Measurements from ENCODE around the gene TNFSF15.

TNFSF15 gene

DNA sequence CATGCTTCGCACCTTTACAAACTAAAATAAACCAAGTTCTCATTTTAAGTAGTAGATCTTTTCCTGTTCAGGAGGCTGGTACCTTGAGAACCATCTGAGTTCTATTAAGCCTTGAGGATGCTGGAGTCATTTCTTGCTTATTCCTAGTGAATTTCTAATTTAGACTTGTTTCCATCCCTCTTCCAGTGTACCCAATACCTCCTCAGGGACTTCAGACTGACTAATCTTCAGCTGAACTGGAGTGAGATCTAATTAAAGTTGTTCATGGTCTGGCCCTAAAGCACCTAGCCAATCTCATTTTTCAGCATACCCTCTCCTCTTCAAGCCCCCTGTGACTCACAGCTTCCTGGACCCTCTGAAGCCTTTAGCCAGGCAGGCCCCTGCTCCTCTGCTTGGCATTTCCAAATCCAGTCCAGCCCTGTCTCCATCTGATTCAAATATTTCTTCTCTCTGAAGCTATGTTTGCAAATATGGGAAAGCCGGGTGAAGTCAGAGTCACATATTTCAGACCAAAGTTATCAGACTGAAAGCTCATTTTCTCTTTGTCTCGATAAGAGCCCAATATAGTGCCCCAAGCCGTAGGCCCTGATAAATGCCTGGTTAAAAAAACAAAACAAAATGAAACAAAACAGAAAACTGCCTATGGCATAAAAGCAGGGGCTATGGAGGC is 19.4 kb upstream of the TNFSF15 start:
- DNase-seq (ENCODE audit: low spot score) = no peak

DNA sequence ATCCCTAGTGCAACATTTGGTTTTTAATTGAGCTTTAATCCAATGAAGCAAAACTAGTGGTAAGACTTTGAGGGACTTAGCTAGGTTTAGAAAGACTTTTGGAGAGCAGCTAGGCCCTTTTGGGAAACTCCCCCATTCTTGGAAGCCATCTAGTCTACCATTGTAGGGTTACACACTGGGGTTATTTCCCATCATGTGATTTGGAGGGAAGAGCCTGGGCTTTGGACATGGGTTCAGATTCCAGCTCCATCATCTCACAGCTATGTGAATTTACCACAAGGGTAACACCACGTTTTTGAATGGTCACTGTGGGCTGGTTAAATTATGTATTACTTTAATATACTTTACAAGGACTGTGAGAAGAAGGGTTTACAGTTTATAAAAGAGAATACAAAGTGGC is 18.3 kb upstream of the TNFSF15 start:
- peak; percentile 57 for DNase-seq (ENCODE audit: low spot score)

DNA sequence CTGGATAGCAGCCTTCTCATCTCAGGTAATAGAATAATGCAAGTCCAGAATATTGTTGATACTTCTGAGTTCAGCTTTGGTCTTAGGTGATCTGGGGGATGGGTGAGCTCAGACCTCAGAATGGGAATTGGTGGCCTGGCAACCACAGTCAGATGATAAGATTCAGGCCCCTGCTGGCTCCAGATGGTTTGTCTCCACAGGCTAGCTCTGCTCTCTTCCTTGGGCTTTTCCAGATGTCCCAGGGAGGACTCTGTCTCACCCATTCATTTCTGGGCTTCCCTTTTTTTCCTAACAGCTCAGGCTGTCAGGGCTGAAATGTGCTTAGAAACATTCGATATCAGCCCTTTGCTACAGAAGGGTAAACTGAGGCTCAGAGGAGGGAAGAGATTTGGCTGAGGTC is 17.6 kb upstream of the TNFSF15 start:
- DNase-seq (ENCODE audit: low spot score) = no peak

DNA sequence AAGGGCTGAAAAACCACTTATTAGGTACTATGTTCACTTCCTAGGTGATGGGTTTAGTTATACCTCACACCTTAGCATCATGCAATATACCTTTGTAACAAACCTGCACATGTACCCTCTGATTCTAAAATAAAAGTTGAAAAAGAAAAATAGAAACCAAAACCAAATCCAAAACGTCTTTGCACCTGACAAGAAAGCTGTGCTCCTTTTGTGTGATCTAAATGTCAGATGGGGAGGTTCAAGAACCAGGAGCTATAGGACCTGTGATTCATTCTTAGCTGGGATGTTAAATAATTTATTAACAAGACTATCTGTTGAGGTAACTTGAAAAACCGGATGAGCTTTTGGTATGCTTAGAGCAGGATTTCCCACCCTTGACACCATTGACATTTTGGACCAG is 16.9 kb upstream of the TNFSF15 start:
- DNase-seq (ENCODE audit: low spot score) = no peak

DNA sequence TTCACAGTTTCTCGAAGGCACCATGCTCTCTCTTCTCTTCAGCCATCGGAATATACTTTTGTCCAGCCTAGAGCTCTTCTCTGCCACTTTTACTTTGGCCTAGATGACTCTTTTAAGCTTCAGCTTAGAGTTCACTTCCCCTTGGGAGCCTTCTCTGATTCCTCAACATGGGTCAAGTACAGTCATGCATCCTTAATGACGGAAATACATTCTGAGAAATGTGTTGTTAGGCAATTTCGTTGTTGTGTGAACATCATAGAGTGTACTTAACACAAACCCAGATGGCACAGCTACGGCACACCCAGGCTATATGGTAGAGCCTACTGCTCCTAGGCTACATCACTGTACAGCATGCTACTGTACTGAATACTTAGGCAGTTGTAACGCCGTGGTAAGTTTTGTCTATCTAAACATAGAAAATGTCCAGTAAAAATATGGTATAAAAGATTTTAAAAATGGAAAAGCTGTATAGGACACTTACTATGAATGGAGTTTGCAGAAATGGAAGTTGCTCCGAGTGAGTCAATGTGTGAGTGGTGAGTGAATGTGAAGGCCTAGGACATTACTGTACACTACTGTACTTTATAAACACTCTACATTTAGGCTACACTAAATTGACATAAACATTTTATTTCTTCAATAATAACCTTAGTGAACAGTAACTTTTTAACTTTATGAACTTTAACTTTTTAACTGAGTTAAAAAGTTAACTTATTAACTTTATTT is 15.1 kb upstream of the TNFSF15 start:
- DNase-seq (ENCODE audit: low spot score) = no peak

DNA sequence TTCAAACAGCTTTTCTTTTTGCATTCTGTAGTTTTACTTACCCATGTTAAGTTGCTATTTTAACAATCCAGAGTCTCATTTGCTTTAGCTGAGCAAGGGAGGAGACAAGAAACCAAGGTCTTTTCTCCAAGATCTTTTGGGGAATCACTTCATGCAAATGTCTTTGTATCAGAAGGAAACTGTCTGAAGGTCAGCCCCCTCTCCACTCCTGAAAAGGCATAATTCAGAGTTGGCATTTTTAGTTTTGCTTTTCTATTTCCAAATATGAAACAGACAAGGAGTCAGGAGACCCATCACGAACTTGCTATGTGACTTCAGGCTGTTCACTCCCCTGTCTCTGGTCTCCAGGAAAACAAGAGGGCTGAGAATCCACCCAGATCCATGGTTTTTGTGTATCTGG is 12.3 kb upstream of the TNFSF15 start:
- no peak for DNase-seq (ENCODE audit: low spot score)

DNA sequence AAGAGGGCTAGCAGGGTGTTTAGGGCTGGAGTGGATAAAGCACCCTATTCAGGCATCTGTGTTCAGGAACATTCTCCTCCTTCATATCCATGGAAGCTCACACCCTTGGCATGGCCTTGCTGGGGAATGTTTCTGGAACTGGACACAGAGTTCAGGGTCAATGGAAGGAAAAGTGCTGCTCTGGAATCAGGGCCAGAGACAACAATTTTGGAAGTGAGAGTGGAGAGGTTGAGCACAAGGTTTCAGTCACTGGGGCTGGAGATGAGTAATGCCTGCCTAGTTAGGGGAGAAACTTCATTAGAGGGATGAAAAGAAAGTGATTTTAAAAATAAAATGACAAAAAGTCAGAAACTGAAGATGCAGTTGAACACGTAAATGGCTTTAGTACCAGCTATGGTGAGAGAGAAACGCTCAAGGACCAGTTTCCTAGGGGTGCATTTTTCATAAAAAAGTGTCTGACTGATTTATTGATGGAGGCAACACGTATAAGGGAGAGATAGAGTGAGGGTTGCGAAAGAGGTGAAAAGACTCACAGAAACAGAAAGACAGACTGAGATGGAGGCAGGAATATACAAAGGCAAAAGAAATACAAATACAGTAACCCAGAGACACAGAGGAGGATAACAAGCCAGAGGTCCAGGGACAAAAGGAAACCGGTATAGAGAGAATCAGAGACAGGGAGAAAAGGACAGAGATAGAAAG is 8.0 kb upstream of the TNFSF15 start:
- DNase-seq (ENCODE audit: low spot score) = no peak

DNA sequence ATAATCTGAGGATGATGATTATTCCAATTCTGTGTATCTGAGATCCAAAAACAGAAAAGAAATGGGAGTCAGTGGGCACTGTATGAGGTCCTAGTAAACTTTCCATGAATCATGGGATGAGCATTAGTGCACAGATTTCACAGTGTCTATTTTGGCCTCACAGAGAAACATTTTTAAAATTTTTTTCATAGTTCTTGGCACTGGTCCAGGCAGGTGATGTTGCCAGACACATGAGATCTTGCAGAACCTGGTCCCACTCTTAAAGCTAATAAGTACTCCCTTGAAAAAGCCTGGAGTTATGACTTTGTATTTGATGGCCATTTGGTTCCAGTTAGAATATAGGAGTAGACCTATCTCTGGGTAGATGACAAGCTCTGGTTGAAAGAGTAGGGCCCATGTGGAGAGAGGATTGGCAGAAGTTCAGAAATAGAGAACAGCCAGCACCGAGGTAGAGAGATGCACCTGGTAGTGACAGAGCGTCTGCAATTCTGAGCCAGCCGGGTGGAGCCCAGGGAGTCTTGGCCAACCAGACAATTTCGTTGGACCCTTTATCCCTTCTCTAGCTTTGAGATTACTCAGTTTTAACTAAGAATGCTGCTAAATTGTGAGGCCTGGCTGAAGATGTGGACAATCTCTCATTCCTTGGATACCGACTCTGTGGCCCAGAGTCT is 6.3 kb upstream of the TNFSF15 start:
- no peak for DNase-seq (ENCODE audit: low spot score)

DNA sequence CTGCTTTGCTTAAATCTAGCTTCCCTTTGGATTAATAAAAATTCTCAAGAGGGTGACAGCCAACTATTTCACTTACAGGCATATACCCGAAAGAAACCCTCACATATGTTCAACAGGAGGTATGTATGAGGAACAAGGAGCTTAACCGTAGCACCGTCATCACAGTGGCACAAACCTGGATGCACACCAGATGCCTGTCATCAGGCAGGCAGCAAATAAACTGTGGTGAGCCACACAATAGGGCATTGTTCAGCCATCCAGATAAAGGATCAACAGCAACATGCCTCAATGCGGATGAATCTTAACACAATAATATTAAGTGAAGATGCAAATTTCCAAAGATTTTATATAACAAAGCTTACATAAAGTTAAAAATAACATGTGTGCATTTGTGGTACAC is 5.5 kb upstream of the TNFSF15 start:
- no peak for DNase-seq (ENCODE audit: low spot score)

DNA sequence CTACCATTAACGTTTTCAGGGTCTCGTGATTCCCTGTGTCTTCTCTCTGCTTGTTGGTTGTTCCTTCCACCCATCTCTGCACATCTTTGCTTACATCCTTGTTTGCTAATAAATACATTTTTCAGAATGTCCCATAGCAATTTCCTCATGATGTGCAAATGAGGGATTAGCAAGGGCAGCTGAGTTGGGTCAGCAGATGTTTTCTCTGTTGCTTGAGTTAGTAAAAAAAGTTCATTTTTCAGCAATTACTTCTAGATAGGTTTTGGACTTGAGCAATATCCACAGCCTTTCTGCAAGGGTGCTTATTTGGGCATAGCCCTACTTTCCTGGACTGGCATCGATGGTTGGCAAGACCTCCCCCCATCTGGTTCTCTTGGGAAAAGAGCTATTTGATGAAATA is 4.8 kb upstream of the TNFSF15 start:
- DNase-seq (ENCODE audit: low spot score) = no peak

DNA sequence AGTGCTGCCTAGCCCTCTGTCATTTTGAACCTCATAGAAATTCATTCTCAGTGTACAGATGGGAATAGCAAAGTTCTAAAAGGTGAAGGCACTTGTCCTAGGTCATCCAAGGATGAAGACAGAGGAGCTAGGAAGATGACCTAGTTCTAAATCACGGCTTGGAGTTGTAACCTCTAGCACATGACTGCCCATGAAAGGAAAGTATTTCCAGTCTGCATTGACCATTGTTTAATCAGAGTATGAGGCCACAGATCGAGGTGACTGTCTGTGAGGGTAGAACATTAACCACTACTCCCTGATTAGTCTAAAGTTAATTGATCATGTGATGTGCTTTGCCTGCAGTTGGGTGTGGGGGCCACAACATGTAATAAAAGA is 674 bp upstream of the TNFSF15 start:
- DNase-seq (ENCODE audit: low spot score) = no peak

DNA sequence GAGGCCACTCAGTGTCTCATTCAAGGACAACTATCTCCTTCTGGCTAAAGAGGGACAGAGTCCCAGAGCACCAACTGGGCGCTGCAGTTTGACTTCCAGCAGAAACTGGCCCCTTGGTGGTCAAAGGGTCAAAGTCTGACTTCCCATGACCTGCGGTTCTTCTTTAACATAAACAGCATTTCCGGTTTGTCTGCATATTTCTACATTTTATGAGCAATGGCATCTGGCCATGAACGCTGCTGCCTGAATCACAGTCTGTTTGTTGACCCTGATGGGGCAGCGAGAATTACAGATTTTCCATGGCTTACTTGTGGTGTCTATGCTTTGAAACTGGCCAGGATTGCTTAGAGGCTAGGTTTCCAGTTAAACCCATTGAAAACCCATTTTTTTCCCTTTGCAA is 1.3 kb downstream of the TNFSF15 start:
- peak; percentile 26 for DNase-seq (ENCODE audit: low spot score)

DNA sequence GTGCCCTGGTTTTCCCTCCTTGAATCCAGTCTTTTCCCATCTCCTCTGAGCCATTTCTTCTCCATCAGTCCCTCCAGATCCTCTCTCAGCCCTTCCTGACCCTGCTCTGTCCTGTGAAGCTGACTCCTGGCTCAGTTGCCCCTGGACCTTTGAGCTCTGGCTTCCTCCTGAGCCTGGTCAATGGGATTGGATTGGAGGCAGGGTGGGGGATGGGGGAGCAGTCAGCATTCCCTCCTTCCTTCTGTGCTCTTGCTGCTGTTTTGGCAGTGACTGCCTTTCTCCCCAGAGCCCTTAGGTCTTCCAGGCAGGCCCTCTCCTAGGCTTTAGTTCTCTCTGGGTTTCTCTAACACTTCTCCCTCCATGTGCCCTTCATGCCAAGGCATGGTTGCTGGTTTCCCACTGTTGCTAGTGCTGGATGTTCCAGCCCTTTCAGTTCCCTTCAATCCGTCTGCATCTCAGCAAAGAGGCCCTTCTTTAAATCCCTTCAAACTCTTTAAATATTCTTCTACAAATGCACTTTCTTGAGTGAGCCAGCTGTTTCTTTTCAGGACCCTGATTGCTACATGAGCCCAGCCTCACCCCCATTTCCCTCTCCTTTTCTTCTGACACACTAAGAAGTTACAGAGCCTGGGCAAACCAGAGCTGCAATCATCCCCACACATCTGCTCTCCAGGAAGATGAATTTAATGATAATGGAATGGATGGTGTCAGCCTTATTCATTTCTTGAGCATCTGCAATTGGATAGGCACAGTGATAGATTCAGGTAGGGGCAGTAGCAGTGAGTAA is 2.2 kb downstream of the TNFSF15 start:
- no peak for DNase-seq (ENCODE audit: low spot score)

DNA sequence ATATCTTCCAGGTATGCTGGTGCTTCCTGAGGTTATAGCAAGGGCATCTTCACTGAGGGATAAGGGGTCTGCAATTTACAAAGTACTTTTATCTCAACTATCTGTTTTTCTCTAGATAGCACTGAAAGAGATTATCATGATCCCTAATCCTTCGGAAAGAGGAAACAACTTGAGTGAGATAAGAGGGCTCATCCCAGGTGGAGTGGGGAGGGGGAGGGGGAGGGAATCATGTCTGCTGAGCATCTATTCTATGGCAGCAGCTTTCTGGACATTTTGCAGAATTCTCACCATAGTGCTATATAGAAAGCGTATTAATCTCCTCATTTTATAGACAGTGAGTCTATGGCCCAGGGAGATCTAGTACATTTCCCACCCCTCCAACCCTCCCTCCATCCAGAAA is 5.9 kb downstream of the TNFSF15 start:
- no peak for DNase-seq (ENCODE audit: low spot score)

DNA sequence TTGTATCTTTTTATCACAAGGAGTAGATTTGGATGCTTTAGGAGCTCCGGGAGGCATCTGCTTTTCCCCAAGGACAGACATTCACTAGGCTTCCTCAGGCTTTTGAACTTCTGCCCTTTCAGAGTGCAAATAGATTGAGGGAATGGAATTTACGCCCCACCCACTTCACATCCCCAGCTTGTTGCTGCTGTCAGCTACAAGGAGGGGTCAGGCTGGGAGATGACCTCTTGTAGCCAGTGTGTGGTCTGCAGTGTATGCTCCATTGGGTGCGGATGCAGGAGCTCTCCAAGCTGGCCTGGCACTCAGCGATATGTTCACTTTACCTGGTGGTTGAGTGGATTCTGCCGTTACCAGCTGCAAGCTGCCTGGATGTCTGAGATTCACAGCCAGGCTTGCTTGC is 6.4 kb downstream of the TNFSF15 start:
- no peak for DNase-seq (ENCODE audit: low spot score)

DNA sequence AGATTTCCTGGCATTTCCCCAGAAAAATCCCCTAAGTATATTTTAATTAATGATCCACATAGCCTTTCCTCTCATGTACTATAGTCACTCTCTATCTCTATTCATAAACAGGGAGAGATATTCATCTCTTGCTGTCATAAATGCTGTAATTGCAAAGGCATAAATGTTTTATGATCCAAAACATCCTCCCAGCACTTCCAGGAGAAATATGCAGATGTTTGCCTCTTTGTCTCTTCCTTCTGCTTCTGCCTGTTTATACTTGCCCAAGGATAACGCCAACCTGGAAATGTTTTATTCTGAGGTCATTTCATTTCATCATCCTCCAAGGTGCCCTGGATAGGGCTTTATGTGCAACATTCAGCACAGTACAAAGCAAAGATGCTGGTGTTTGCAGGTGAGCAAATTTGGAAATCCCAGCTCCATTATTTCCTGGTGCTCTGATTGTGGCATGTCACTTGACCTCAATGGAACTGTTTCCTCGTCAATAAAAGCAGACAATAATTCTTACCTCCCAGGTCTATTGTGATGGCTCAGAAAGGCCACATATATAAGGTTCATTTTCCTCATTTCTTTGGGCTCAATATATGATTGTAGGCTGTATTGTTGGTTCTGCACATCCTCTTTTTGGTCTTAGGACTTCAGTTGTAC is 6.9 kb downstream of the TNFSF15 start:
- no peak for DNase-seq (ENCODE audit: low spot score)

DNA sequence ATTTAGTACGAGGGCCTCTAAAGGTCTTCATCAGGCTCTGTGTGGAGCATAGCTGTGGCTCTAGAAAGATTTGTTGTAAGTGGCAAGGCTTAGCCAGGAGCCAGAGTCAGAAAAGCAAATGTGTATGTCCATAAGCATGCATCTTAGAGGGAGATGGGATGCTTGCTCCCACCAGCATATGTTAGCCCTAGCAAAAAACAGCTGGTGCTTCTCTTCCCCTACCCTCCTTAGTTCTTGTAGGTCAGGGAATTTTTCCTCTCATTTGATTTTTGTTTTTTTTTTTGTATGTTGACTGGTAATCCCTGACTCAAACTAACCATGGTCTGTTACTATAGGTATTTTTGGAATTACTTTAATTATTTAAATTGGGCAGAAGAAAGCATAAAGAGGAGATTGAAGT is 7.7 kb downstream of the TNFSF15 start:
- no peak for DNase-seq (ENCODE audit: low spot score)

DNA sequence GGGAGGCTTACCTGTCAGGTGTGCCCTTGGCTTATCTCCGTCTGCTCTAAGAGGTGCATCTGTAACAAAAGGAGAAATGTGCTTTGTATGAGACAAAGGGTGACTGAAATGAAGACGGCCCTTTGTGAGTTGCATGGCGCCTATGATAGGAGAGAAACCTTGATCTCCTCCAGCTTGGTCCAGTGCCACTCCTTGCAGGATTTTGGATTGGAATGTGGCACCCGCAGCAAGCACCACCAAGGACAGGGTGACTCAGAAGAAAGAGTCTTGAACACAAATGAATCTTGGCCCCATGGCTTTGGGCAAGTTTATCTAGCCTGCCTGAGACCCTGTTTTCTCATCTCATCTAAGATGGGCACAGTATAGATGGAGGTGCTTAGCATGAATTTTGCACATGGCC is 13.4 kb downstream of the TNFSF15 start:
- no peak for DNase-seq (ENCODE audit: low spot score)

DNA sequence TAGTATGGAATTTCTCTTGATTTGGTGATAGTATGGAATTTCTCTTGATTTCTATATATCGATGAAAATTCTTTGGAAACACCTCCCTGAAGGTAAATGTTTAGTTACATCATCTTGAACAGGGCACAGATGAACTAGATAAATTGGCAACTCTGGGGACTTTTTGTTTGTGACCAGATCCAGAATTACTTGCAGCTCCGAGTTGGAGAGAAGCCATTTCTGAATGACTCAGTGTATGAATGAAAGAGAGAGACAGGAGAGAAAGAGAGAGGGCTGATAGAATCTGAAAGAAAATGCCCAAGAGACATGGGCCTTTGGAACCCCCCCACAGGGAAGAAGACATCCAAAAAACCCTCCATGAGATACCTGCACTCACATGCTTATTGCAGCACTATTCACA is 14.1 kb downstream of the TNFSF15 start:
- no peak for DNase-seq (ENCODE audit: low spot score)

DNA sequence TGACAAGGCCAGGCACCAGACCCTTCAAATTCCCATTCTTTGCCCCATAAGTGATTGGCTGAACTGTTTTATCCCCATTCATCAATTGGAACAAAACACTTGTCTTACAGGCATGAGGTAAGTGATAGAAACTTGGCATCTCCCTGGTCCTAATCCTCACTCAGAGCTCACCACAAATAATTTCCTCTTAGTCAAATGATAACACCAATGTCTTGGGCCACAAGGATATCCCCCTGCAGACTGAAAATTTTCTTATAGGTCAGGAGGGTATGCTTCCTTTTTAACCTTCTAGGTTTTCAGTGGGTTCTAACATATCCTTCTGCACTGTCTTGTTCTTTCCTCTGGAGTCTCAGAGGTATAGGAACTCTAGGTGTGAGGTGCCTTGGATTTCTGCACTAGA is 14.5 kb downstream of the TNFSF15 start:
- no peak for DNase-seq (ENCODE audit: low spot score)

DNA sequence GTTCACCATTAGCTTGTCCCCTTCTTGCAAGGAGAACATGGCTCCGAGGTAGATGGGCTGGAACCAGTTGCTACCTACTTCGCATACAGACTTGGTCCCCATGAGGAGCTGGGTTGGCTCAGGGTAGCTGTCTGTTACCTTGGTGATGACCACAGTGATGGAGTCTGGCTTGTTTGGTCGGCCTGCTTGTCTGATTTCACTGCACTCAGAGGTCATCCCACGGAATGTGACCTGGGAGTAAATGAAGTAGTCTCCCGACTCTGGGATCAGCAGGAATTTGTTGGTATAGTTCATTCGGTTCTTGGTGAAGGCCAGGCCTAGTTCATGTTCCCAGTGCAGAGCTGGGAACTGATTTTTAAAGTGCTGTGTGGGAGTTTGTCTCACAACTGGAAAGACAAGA is 15.3 kb downstream of the TNFSF15 start:
- DNase-seq (ENCODE audit: low spot score) = no peak

DNA sequence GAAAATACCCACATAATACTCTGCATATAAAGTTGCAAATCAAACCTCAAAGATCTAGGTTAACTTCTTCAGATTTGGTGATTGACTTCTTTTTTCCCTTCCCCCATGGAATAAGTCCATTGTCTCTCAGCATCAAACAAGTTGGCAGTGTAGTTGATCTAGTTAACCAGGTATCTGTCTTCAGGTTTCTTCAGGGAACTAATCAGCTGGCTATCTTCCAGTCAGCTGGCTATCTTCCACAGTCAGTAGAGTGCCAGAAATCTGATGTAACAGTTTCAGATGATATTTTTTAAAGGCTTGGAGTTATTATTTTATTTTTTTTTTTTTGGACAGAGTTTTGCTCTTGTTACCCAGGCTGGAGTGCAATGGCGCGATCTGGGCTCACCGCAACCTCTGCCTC is 16.8 kb downstream of the TNFSF15 start:
- DNase-seq (ENCODE audit: low spot score) = no peak
